Measurements from ENCODE around the gene CLTCL1. TPM values are rescaled to one million over a fixed set of nuclear protein-coding genes. Genes with fewer than 3 reads are reported as not detected.

Gene CLTCL1
- polyA plus RNA-seq, 1 donor (not counting 4 experiments of a cell fraction or from before 2014, with no cell fraction given) = 12.4 TPM

DNA sequence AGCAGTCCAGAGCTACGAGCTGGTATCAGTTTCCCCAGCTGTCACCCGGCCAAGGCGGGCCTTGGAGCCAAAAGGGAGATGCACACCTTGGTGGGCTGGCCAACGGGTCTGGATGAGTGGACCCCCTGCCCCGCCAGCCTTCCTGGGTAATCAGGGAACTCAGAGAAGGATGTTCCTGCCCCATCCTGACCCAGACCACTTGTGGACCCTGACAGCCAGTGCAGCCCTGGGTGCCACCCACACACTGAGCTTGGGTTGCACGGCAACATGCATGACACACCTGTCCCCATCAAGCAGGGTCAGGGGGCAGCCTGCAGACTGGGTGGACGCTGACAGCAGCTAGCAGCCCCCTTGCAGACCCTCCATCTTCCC, 121.6 kb downstream of the CLTCL1 start:
- Histone ChIP-seq H3K4me2 (ENCODE audit: control insufficient read depth, extremely low read depth, insufficient read depth, low read depth, low read length) (peak overlapping the region; percentile 71), H3K79me2 (ENCODE audit: control insufficient read depth, insufficient read depth, low read length) (peaks cover 27% of the 10 kb centered on the region), H3K4me3 (ENCODE audit: control insufficient read depth in 2 of 3, extremely low read depth in 1 of 3, insufficient read depth in 2 of 3, low read depth in 1 of 3, low read length in 3 of 3) (peak overlapping the region in 1 of 3 experiments; percentile 50), H2AFZ (ENCODE audit: control insufficient read depth, low read length) (no peak overlapping the region), H3K27me3 (ENCODE audit: control insufficient read depth, extremely low read depth, insufficient read depth, low read length) (peaks cover 39% of the 10 kb centered on the region), H4K20me1 (ENCODE audit: control insufficient read depth, extremely low read depth, insufficient read depth, low read length) (peaks cover 6% of the 10 kb centered on the region), H3K27ac (ENCODE audit: control insufficient read depth, insufficient read depth, low read length) (no peak overlapping the region), H3K9me1 (ENCODE audit: control insufficient read depth, extremely low read depth, insufficient read depth, low read length) (peaks cover 8% of the 10 kb centered on the region), H3K36me3 (ENCODE audit: control insufficient read depth in 2 of 2, extremely low read depth in 1 of 2, insufficient read depth in 2 of 2, low read length in 2 of 2) (peaks cover 2 to 6% of the 10 kb centered on the region in 2 experiments), H3K9me3 (ENCODE audit: control insufficient read depth, low read depth, low read length) (no peaks in the 10 kb centered on the region), H3K9ac (ENCODE audit: control insufficient read depth, extremely low read depth, insufficient read depth, low read length) (no peak overlapping the region), H3K4me1 (ENCODE audit: control insufficient read depth, extremely low read depth, insufficient read depth, low read length) (peaks cover 36% of the 10 kb centered on the region)
- DNase-seq (ENCODE audit: low read depth, low spot score) (no peak), FAIRE-seq (no peak)
- TF ChIP-seq EZH2 (IDR thresholded peaks at IDR 0.05; ENCODE audit: low read length) = no peak
- TF ChIP-seq, protein P1, sequence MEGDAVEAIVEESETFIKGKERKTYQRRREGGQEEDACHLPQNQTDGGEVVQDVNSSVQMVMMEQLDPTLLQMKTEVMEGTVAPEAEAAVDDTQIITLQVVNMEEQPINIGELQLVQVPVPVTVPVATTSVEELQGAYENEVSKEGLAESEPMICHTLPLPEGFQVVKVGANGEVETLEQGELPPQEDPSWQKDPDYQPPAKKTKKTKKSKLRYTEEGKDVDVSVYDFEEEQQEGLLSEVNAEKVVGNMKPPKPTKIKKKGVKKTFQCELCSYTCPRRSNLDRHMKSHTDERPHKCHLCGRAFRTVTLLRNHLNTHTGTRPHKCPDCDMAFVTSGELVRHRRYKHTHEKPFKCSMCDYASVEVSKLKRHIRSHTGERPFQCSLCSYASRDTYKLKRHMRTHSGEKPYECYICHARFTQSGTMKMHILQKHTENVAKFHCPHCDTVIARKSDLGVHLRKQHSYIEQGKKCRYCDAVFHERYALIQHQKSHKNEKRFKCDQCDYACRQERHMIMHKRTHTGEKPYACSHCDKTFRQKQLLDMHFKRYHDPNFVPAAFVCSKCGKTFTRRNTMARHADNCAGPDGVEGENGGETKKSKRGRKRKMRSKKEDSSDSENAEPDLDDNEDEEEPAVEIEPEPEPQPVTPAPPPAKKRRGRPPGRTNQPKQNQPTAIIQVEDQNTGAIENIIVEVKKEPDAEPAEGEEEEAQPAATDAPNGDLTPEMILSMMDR (optimal IDR thresholded peaks at IDR 0.05 in 1 of 3, IDR thresholded peaks at IDR 0.05 in 1 of 3, conservative IDR thresholded peaks at IDR 0.05 in 1 of 3; ENCODE audit: extremely low read depth in 1 of 3, insufficient read depth in 2 of 3, low read length in 3 of 3) = no peak
- dilution Hi-C loops (cut with MboI; ENCODE audit: extremely low pct_ligation_motif_present, low sequenced_read_pairs) = no loop called here

DNA sequence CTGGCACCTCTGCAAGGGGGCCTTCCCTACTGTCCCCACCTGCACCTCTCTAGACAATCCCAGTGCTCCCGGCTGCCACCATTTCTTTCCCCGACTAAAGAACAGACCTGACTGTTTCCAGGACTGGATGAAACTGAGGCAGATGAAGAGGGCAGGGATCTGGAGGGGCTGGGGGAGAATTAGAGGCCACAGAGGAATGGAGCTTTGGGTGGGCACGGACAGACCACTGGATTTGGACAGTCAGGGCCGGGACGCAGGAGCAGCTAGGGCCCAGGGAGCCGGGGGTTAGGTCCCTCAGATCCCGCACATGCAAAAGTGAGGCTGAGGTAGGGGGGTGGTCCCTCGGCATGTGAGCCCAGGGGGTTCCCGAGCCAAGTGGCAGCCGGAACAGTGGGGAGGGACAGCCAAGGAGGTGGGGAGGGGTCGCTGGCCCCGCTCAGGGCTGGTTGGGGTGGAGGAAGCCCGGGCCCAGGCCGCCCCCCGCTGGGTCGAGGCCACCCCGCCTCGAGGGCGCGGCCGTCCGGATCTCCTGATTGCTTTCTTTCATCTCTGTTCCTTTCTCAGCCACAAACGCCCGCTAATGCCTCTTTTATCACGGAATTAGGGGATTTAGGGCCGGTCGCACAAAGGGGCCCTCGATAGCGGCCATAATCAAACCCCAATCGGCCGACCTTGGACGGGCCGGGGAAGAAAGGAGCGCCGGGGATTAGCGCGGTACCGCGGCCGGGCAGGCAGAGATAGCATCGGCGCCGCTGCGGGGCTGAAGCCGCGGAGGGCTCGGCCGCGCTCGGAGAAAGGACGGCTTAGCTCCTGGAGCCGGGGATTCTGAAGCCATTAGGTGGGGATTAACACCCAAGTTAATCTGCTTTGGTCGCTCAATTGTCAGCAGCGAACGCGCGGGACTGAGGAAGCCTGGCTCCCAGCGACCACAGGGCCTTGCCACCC, 122.2 kb downstream of the CLTCL1 start:
- Histone ChIP-seq H3K9me3 (ENCODE audit: control insufficient read depth, low read depth, low read length) (no peaks in the 10 kb centered on the region), H3K27ac (ENCODE audit: control insufficient read depth, insufficient read depth, low read length) (no peak overlapping the region), H2AFZ (ENCODE audit: control insufficient read depth, low read length) (peak overlapping the region; percentile 30), H4K20me1 (ENCODE audit: control insufficient read depth, extremely low read depth, insufficient read depth, low read length) (peaks cover 6% of the 10 kb centered on the region), H3K9me1 (ENCODE audit: control insufficient read depth, extremely low read depth, insufficient read depth, low read length) (peaks cover 8% of the 10 kb centered on the region), H3K79me2 (ENCODE audit: control insufficient read depth, insufficient read depth, low read length) (peaks cover 27% of the 10 kb centered on the region), H3K4me3 (ENCODE audit: control insufficient read depth in 2 of 3, extremely low read depth in 1 of 3, insufficient read depth in 2 of 3, low read depth in 1 of 3, low read length in 3 of 3) (peak overlapping the region in 2 of 3 experiments; percentile 49 to 50), H3K9ac (ENCODE audit: control insufficient read depth, extremely low read depth, insufficient read depth, low read length) (peak overlapping the region; percentile 22), H3K27me3 (ENCODE audit: control insufficient read depth, extremely low read depth, insufficient read depth, low read length) (peaks cover 39% of the 10 kb centered on the region), H3K4me2 (ENCODE audit: control insufficient read depth, extremely low read depth, insufficient read depth, low read depth, low read length) (peak overlapping the region; percentile 71), H3K4me1 (ENCODE audit: control insufficient read depth, extremely low read depth, insufficient read depth, low read length) (peaks cover 29% of the 10 kb centered on the region), H3K36me3 (ENCODE audit: control insufficient read depth in 2 of 2, extremely low read depth in 1 of 2, insufficient read depth in 2 of 2, low read length in 2 of 2) (peaks cover 2 to 6% of the 10 kb centered on the region in 2 experiments)
- TF ChIP-seq, protein P1 (optimal IDR thresholded peaks at IDR 0.05 in 1 of 3, IDR thresholded peaks at IDR 0.05 in 1 of 3, conservative IDR thresholded peaks at IDR 0.05 in 1 of 3; ENCODE audit: extremely low read depth in 1 of 3, insufficient read depth in 2 of 3, low read length in 3 of 3) = no peak
- peak; percentile 91 for TF ChIP-seq EZH2 (IDR thresholded peaks at IDR 0.05; ENCODE audit: low read length)
- dilution Hi-C loops (cut with MboI; ENCODE audit: extremely low pct_ligation_motif_present, low sequenced_read_pairs) = no loop called here
- FAIRE-seq (no peak), DNase-seq (ENCODE audit: low read depth, low spot score) (no peak)
